Activated CD4-positive, CD25-positive, alpha-beta regulatory T cell treated with anti-CD3 and anti-CD28 coated beads, Interleukin-2, amount 50 U/mL, for 16 hours (primary cell): ENCODE measurements around the gene NTRK3.
"Not testable (repeated sequence)": the region's sequence is repeated elsewhere in the genome, so short reads cannot be mapped to it uniquely, and the experiment has no call there.

Experiments used
- DNase-seq: peaks from one replicate; pipeline ENCODE4 v3.0.0-alpha.2; 2020; ENCODE audit warnings: low read depth, low spot score

The NTRK3 gene

GRCh38 chr15:88076328-88076727 lies 180.2 kb downstream of the NTRK3 start:
- DNase-seq: no peak

GRCh38 chr15:88075102-88075501 lies 181.4 kb downstream of the NTRK3 start:
- DNase-seq: no peak

- no peak for DNase-seq
Observed at GRCh38 chr15:88074386-88074785, 182.2 kb downstream of the NTRK3 start.

GRCh38 chr15:88073391-88073691 lies 183.2 kb downstream of the NTRK3 start:
- no peak for DNase-seq

GRCh38 chr15:88072598-88073390 lies 183.7 kb downstream of the NTRK3 start:
- DNase-seq: no peak

- DNase-seq: not testable (repeated sequence)
Observed at GRCh38 chr15:88072133-88072532, 184.4 kb downstream of the NTRK3 start.

- DNase-seq: no peak
Observed at GRCh38 chr15:88071141-88071540, 185.4 kb downstream of the NTRK3 start.

GRCh38 chr15:88069561-88069960 lies 187.0 kb downstream of the NTRK3 start:
- DNase-seq: no peak

GRCh38 chr15:88067331-88067685 lies 189.2 kb downstream of the NTRK3 start:
- DNase-seq: no peak

GRCh38 chr15:88066636-88067330 lies 189.8 kb downstream of the NTRK3 start:
- DNase-seq: no peak

GRCh38 chr15:88061452-88061851 lies 195.1 kb downstream of the NTRK3 start:
- no peak for DNase-seq

- no peak for DNase-seq
Observed at GRCh38 chr15:88060383-88060782, 196.2 kb downstream of the NTRK3 start.

- no peak for DNase-seq
Observed at GRCh38 chr15:88057836-88058235, 198.7 kb downstream of the NTRK3 start.

GRCh38 chr15:88049506-88049905 lies 207.0 kb downstream of the NTRK3 start:
- DNase-seq: no peak

- DNase-seq: no peak
Observed at GRCh38 chr15:88048755-88049154, 207.8 kb downstream of the NTRK3 start.

- no peak for DNase-seq
Observed at GRCh38 chr15:88048237-88048636, 208.3 kb downstream of the NTRK3 start.

GRCh38 chr15:88046576-88047129 lies 209.9 kb downstream of the NTRK3 start:
- no peak for DNase-seq

GRCh38 chr15:88043396-88043795 lies 213.1 kb downstream of the NTRK3 start:
- no peak for DNase-seq

- no peak for DNase-seq
Observed at GRCh38 chr15:88042047-88042446, 214.5 kb downstream of the NTRK3 start.

GRCh38 chr15:88040516-88040915 lies 216.0 kb downstream of the NTRK3 start:
- no peak for DNase-seq

GRCh38 chr15:88038261-88038660 lies 218.3 kb downstream of the NTRK3 start:
- DNase-seq: no peak

- no peak for DNase-seq
Observed at GRCh38 chr15:88036154-88036839, 220.2 kb downstream of the NTRK3 start.

GRCh38 chr15:88035381-88035780 lies 221.2 kb downstream of the NTRK3 start:
- DNase-seq: no peak
